Cardiac septum (tissue), 1 donor: Measurements from ENCODE around the gene EIF2B2. TPM values are rescaled to one million over a fixed set of nuclear protein-coding genes. Genes with fewer than 3 reads are reported as not detected.
A peak's percentile ranks its signal among the peaks of the same experiment; 100 is the strongest.

Experiments used
- DNase-seq: peaks from one replicate; pipeline ENCODE4 v3.0.0-alpha.2; 2020; ENCODE audit warnings: low spot score
- intact Hi-C: fragments of 100-400 bp; cut with DNase I; formaldehyde crosslinking; loops from one replicate; pipeline ENCODE4 v1.14.0; 2022
- total RNA-seq: library from RNA; stranded (reverse); fragmentation: NEBNext Ultra II Directional; extraction: Animal tissue kit (Norgen Biotek cat#: 25700); gene quantifications from one replicate; pipeline ENCODE4 v1.2.1, GENCODE V29; 2021
- donor health status: DM: no; HTN: no; CAD: no.

The EIF2B2 gene
- total RNA-seq, 1 donor from 2014 or later = 36.4 TPM

- intact Hi-C loops = no loop called here
- no peak for DNase-seq
These were observed 33.9 kb upstream of the EIF2B2 start for GRCh38 chr14:74968811-74969210.

- DNase-seq = peak; percentile 90
- intact Hi-C loops = no loop called here
These were observed 29.6 kb upstream of the EIF2B2 start for GRCh38 chr14:74973003-74973653.

GRCh38 chr14:74973905-74974363 is 28.8 kb upstream of the EIF2B2 start:
- intact Hi-C loops = no loop called here
- peak; percentile 55 for DNase-seq

- intact Hi-C loops = no loop called here
- DNase-seq = peak; percentile 71
These were observed 28.2 kb upstream of the EIF2B2 start for GRCh38 chr14:74974364-74975058.

GRCh38 chr14:74975059-74975810 is 27.5 kb upstream of the EIF2B2 start:
- intact Hi-C loops = no loop called here
- peak; percentile 90 for DNase-seq

- peak; percentile 39 for DNase-seq
- intact Hi-C loops = no loop called here
These were observed 26.2 kb upstream of the EIF2B2 start for GRCh38 chr14:74976264-74977113.

- DNase-seq = no peak
- intact Hi-C loops = no loop called here
These were observed 25.4 kb upstream of the EIF2B2 start for GRCh38 chr14:74977164-74977900.

GRCh38 chr14:74977901-74978385 is 24.8 kb upstream of the EIF2B2 start:
- no peak for DNase-seq
- intact Hi-C loops = no loop called here

- intact Hi-C loops = no loop called here
- DNase-seq = no peak
These were observed 24.2 kb upstream of the EIF2B2 start for GRCh38 chr14:74978416-74978947.

GRCh38 chr14:74979029-74979428 is 23.7 kb upstream of the EIF2B2 start:
- DNase-seq = no peak
- intact Hi-C loops = no loop called here

- DNase-seq = no peak
- intact Hi-C loops = no loop called here
These were observed 23.0 kb upstream of the EIF2B2 start for GRCh38 chr14:74979442-74980397.

GRCh38 chr14:74980398-74980730 is 22.4 kb upstream of the EIF2B2 start:
- intact Hi-C loops = no loop called here
- DNase-seq = no peak

GRCh38 chr14:74980731-74981461 is 21.8 kb upstream of the EIF2B2 start:
- DNase-seq = no peak
- intact Hi-C loops = no loop called here

- no peak for DNase-seq
- intact Hi-C loops = no loop called here
These were observed 21.3 kb upstream of the EIF2B2 start for GRCh38 chr14:74981462-74981782.

GRCh38 chr14:74981833-74982232 is 20.9 kb upstream of the EIF2B2 start:
- DNase-seq = no peak
- intact Hi-C loops = no loop called here

GRCh38 chr14:74982661-74983060 is 20.1 kb upstream of the EIF2B2 start:
- intact Hi-C loops = no loop called here
- no peak for DNase-seq

GRCh38 chr14:74983343-74983742 is 19.4 kb upstream of the EIF2B2 start:
- no peak for DNase-seq
- intact Hi-C loops = no loop called here
